Activated gamma-delta T cell treated with Interleukin-2 at 50 U/mL for 16 hours (primary cell): ENCODE data around the gene FZR1.
A peak's percentile ranks its signal among the peaks of the same experiment; 100 is the strongest.
"Not testable (repeated sequence)": the region's sequence is repeated elsewhere in the genome, so short reads cannot be mapped to it uniquely, and the experiment has no call there.

Experiments used
- DNase-seq: peaks from one replicate; pipeline ENCODE4 v3.0.0-alpha.2; 2020

FZR1 gene

GRCh38 chr19:3516675-3517207 lies 10.6 kb downstream of the FZR1 start:
- DNase-seq: peak; percentile 51

GRCh38 chr19:3517638-3518037 lies 11.5 kb downstream of the FZR1 start:
- no peak for DNase-seq

- no peak for DNase-seq
These were observed 12.1 kb downstream of the FZR1 start for GRCh38 chr19:3518255-3518654.

GRCh38 chr19:3518659-3519058 lies 12.5 kb downstream of the FZR1 start:
- no peak for DNase-seq

- no peak for DNase-seq
These were observed 13.0 kb downstream of the FZR1 start for GRCh38 chr19:3519126-3519525.

- DNase-seq: no peak
These were observed 14.3 kb downstream of the FZR1 start for GRCh38 chr19:3520166-3521103.

- DNase-seq: no peak
These were observed 15.0 kb downstream of the FZR1 start for GRCh38 chr19:3521104-3521445.

- DNase-seq: no peak
These were observed 16.6 kb downstream of the FZR1 start for GRCh38 chr19:3522421-3523360.

- no peak for DNase-seq
These were observed 17.4 kb downstream of the FZR1 start for GRCh38 chr19:3523361-3524077.

GRCh38 chr19:3524078-3524842 lies 18.1 kb downstream of the FZR1 start:
- no peak for DNase-seq

GRCh38 chr19:3524904-3525451 lies 18.9 kb downstream of the FZR1 start:
- no peak for DNase-seq

- no peak for DNase-seq
These were observed 20.6 kb downstream of the FZR1 start for GRCh38 chr19:3526507-3527237.

GRCh38 chr19:3527238-3527910 lies 21.3 kb downstream of the FZR1 start:
- DNase-seq: no peak

- DNase-seq: no peak
These were observed 22.0 kb downstream of the FZR1 start for GRCh38 chr19:3528080-3528479.

GRCh38 chr19:3528539-3529211 lies 22.6 kb downstream of the FZR1 start:
- DNase-seq: no peak

- not testable (repeated sequence) for DNase-seq
These were observed 23.2 kb downstream of the FZR1 start for GRCh38 chr19:3529299-3529698.

GRCh38 chr19:3530389-3530788 lies 24.3 kb downstream of the FZR1 start:
- DNase-seq: no peak

GRCh38 chr19:3531716-3532115 lies 25.6 kb downstream of the FZR1 start:
- DNase-seq: no peak

- no peak for DNase-seq
These were observed 26.2 kb downstream of the FZR1 start for GRCh38 chr19:3532154-3532786.
